Central memory CD4-positive, alpha-beta T cell (primary cell): ENCODE measurements around the gene EIF2S1.
"Not testable (repeated sequence)": the region's sequence is repeated elsewhere in the genome, so short reads cannot be mapped to it uniquely, and the experiment has no call there.

Experiments
- DNase-seq: peaks from one replicate; pipeline ENCODE4 v3.0.0; 2022
- total RNA-seq, 3 experiments: gene quantifications; one replicate each; lab custom pipeline; 2026; lab: John Stamatoyannopoulos, UW

Gene EIF2S1
- 46.5 to 450 (median 98.3) reads per million in 3 experiments for total RNA-seq

- peak; percentile 100 for DNase-seq
These were observed at the start of gene EIF2S1, which contains the start of gene ATP6V1D for GRCh38 chr14:67359775-67360469. Gene EIF2S1 (plus strand): TSS chr14:67360328. CDS start chr14:67364768, 4,440 bp downstream. Gene ATP6V1D (minus strand): TSS chr14:67359804. CDS start chr14:67359698, 106 bp downstream.

GRCh38 chr14:67311868-67312267 is 48.3 kb upstream of the EIF2S1 start:
- no peak for DNase-seq

- no peak for DNase-seq
These were observed 47.0 kb upstream of the EIF2S1 start for GRCh38 chr14:67313153-67313552.

- DNase-seq: no peak
These were observed 42.3 kb upstream of the EIF2S1 start for GRCh38 chr14:67317822-67318221.

GRCh38 chr14:67319142-67319541 is 41.0 kb upstream of the EIF2S1 start:
- DNase-seq: no peak

- not testable (repeated sequence) for DNase-seq
These were observed 30.5 kb upstream of the EIF2S1 start for GRCh38 chr14:67329666-67330065.

- DNase-seq: no peak
These were observed 28.6 kb upstream of the EIF2S1 start for GRCh38 chr14:67331368-67332125.

GRCh38 chr14:67332468-67332867 is 27.7 kb upstream of the EIF2S1 start:
- DNase-seq: no peak

- DNase-seq: peak; percentile 6
These were observed 24.3 kb upstream of the EIF2S1 start for GRCh38 chr14:67335781-67336180.

GRCh38 chr14:67341231-67341630 is 18.9 kb upstream of the EIF2S1 start:
- not testable (repeated sequence) for DNase-seq

GRCh38 chr14:67343601-67344230 is 16.4 kb upstream of the EIF2S1 start:
- no peak for DNase-seq

- no peak for DNase-seq
These were observed 14.5 kb upstream of the EIF2S1 start for GRCh38 chr14:67345583-67345982.

GRCh38 chr14:67352055-67352454 is 8.1 kb upstream of the EIF2S1 start:
- no peak for DNase-seq

- DNase-seq: no peak
These were observed 2.8 kb upstream of the EIF2S1 start for GRCh38 chr14:67357186-67357968.

GRCh38 chr14:67357969-67358354 is 2.2 kb upstream of the EIF2S1 start:
- DNase-seq: no peak

- no peak for DNase-seq
These were observed 979 bp upstream of the EIF2S1 start for GRCh38 chr14:67358924-67359774.

- DNase-seq: no peak
These were observed 510 bp downstream of the EIF2S1 start for GRCh38 chr14:67360470-67361206.

GRCh38 chr14:67365476-67365875 is 5.3 kb downstream of the EIF2S1 start:
- DNase-seq: no peak

GRCh38 chr14:67370830-67371229 is 10.7 kb downstream of the EIF2S1 start:
- DNase-seq: no peak

GRCh38 chr14:67371247-67372148 is 11.4 kb downstream of the EIF2S1 start:
- DNase-seq: no peak
